OCI-LY3 (cell line): ENCODE measurements around the gene EIF4EBP2.

ENCODE experiments used
- CTCF ChIP-seq: fragments of 200-600, 300-600 bp; sonication (generic); IDR thresholded peaks from 2 replicates; pipeline ENCODE4 v1.5.1; 2014; ENCODE audit warnings: antibody characterized with exemption, low read length, low read depth
- EZH2phosphoT487 ChIP-seq: fragments of 200-600 bp; shearing (Covaris generic); IDR thresholded peaks from 2 replicates; pipeline ENCODE4 v1.6.1; 2018; ENCODE audit warnings: antibody characterized with exemption, mixed run types, low read depth

- TF ChIP-seq CTCF (no peak), EZH2phosphoT487 (no peak)
These were observed 70.8 kb downstream of the EIF4EBP2 start for GRCh38 chr10:70474780-70475179.
